ELF-1 (cell line): ENCODE measurements around the gene CSF2RB.

ENCODE experiments used
- DNase-seq: peaks from one replicate; pipeline ENCODE4 v3.0.0-alpha.2; 2016; ENCODE audit warnings: low read depth, low spot score

Gene CSF2RB

GRCh38 chr22:36918586-36919284 lies 5.3 kb downstream of the CSF2RB start:
- DNase-seq: no peak

- no peak for DNase-seq
Measured at GRCh38 chr22:36921309-36922104, 8.1 kb downstream of the CSF2RB start.

GRCh38 chr22:36922105-36922608 lies 8.7 kb downstream of the CSF2RB start:
- peak; percentile 76 for DNase-seq

- DNase-seq: no peak
Measured at GRCh38 chr22:36922711-36923110, 9.3 kb downstream of the CSF2RB start.

GRCh38 chr22:36923131-36923788 lies 9.8 kb downstream of the CSF2RB start:
- no peak for DNase-seq

GRCh38 chr22:36924151-36924698 lies 10.8 kb downstream of the CSF2RB start:
- no peak for DNase-seq

- DNase-seq: no peak
Measured at GRCh38 chr22:36925388-36926290, 12.2 kb downstream of the CSF2RB start.

GRCh38 chr22:36926309-36926708 lies 12.9 kb downstream of the CSF2RB start:
- no peak for DNase-seq

- no peak for DNase-seq
Measured at GRCh38 chr22:36926721-36927435, 13.4 kb downstream of the CSF2RB start.

- no peak for DNase-seq
Measured at GRCh38 chr22:36927671-36928070, 14.2 kb downstream of the CSF2RB start.

GRCh38 chr22:36928196-36928595 lies 14.8 kb downstream of the CSF2RB start:
- DNase-seq: no peak

- peak; percentile 46 for DNase-seq
Measured at GRCh38 chr22:36928786-36929535, 15.5 kb downstream of the CSF2RB start.

GRCh38 chr22:36929621-36930020 lies 16.2 kb downstream of the CSF2RB start:
- DNase-seq: no peak

GRCh38 chr22:36930041-36930935 lies 16.9 kb downstream of the CSF2RB start:
- no peak for DNase-seq

- no peak for DNase-seq
Measured at GRCh38 chr22:36931446-36931845, 18.0 kb downstream of the CSF2RB start.

- DNase-seq: no peak
Measured at GRCh38 chr22:36933629-36934417, 20.4 kb downstream of the CSF2RB start.

- peak; percentile 22 for DNase-seq
Measured at GRCh38 chr22:36934418-36935312, 21.2 kb downstream of the CSF2RB start.
